Erythroblast (primary cell): Measurements from ENCODE around the gene RBM28.
A peak's percentile ranks its signal among the peaks of the same experiment; 100 is the strongest.

Experiments used
- DNase-seq, 2 experiments: peaks; one replicate each; lab custom pipeline; 2025; lab: John Stamatoyannopoulos, UW
- GATA1 ChIP-seq: IDR thresholded peaks from 2 replicates; pipeline ENCODE4 v1.6.1; 2011; ENCODE audit warnings: low read depth, mild to moderate bottlenecking, control low read depth, low read length, moderate library complexity
- POLR2A ChIP-seq: IDR thresholded peaks from 2 replicates; pipeline ENCODE4 v1.6.1; 2011; ENCODE audit warnings: mild to moderate bottlenecking, low read length

Gene RBM28

DNA sequence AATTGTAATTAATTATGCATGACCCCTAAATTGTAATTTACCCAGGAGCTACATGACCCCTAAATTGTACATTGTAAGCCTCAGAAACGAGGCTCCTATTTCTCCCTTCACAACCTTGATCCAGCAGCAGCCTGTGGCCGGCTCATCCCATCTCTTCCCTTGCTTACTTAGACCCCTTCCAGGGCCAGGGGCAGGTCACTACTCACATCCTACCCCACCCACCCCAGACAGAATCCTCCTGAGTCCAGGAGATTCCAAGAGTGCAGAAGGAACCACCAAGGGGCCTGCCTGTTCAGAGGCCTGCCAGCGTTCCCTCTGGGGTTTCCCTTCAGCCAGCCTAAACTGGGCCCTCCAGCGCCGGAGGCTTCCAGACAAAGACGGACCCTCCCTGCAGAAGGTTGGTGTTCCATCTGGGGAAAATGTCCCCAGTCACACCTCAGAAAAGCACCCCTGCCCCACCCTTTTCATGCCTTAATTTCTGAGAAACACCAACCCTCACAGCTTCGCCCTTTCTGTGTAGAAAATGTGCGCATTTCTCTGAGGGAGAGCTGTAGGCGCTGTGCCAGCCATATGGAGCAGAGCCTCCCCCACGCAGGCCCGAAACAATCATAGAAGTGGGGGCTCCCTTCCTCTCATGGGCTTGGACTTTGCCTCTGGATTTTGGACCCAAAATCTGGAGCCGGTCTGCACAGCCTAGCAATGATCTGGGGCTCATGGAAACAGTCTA is 83.5 kb downstream of the RBM28 start:
- no peak for DNase-seq
- TF ChIP-seq POLR2A (no peak), GATA1 (no peak)

GRCh38 chr7:128259131-128260061 is 84.3 kb downstream of the RBM28 start:
- TF ChIP-seq GATA1, result no peak
- no peak for TF ChIP-seq POLR2A
- peak; percentile 6 to 41 for DNase-seq

DNA sequence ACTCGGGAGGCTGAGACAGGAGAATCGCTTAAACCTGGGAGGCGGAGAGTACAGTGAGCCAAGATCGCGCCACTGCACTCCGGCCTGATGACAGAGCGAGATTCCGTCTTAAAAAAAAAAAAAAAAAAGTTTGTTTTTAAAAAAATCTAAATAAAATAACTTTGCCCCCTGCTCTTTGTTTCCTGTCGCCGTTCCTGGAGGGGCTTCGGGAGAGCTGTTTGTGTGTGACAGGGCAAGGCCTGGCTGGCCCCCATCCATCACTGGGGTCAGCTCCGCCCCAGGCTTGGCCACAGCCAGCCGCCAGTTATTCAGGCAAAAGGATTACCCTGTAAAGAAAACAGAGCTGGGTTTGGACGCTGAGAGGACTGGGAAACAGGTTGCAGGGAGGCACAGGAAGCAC is 86.2 kb downstream of the RBM28 start:
- no peak for DNase-seq
- TF ChIP-seq POLR2A (no peak), GATA1 (no peak)

DNA sequence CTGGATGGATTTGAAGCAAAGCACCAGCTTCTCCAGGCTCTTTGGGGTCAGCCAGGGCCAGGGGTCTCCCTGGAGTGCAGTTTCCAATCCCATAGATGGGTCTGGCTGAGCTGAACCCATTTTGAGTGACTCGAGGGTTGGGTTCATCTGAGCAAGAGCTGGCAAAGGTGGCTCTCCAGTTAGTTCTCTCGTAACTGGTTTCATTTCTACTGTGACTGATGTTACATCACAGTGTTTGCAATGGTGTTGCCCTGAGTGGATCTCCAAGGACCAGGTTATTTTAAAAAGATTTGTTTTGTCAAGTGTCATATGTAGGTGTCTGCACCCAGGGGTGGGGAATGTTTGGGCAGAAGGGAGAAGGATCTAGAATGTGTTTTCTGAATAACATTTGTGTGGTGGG is 88.4 kb downstream of the RBM28 start:
- no peak for TF ChIP-seq GATA1
- no peak for TF ChIP-seq POLR2A
- DNase-seq, result no peak

- DNase-seq, result no peak
- TF ChIP-seq POLR2A (no peak), GATA1 (no peak)
Measured at GRCh38 chr7:128254470-128254869, 89.2 kb downstream of the RBM28 start.

GRCh38 chr7:128253701-128254100 is 90.0 kb downstream of the RBM28 start:
- no peak for TF ChIP-seq GATA1
- TF ChIP-seq POLR2A, result no peak
- DNase-seq, result no peak

DNA sequence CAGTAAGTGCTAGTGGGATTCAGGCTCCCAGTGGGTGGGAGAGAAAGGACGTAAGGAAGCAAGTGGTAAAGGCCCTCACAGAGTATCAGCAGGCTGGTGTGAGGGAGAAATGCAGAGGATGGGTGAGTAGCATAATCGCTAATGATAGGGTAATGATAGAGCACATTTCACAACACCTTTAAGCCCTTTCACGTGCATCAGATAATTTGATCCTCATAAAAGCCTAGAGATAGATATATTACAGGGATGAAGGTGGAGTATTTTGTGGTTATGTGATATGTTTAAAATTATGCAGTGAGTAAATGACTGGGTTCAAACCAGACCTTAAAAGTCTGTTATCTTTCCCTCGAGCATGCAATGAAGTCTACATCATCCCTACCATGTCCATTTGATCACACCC is 92.4 kb downstream of the RBM28 start:
- TF ChIP-seq POLR2A (no peak), GATA1 (no peak)
- no peak for DNase-seq
